HT1080 (cell line): ENCODE results near the gene SSX2IP. TPM values are rescaled to one million over a fixed set of nuclear protein-coding genes. Genes with fewer than 3 reads are reported as not detected.

Source experiments
- total RNA-seq: library from RNA; depleted of rRNA; stranded (reverse); fragments of >200 nt; shearing (Covaris generic); gene quantifications from 2 replicates; pipeline ENCODE4 v1.2.3, GENCODE V29; 2014; rRNA removed

The SSX2IP gene
- total RNA-seq, 1 experiment from 2014 or later = 21.4 TPM

Other genes starting within 250 kb of the SSX2IP start
- 99.9 and 111 TPM in 2 replicates for gene RPF1, start 211.2 kb downstream of the SSX2IP start, total RNA-seq
- gene SPATA1, start 184.1 kb downstream of the SSX2IP start, total RNA-seq = 0.20 TPM in 1 of 2 replicates, not detected in the other
- 42.0 and 111 TPM in 2 replicates for gene GNG5, start 183.9 kb downstream of the SSX2IP start, total RNA-seq
- gene CTBS, start 116.0 kb downstream of the SSX2IP start, total RNA-seq = 4.7 and 5.2 TPM in 2 replicates
- gene LPAR3, start 202.7 kb upstream of the SSX2IP start, total RNA-seq = 2.2 and 4.1 TPM in 2 replicates